GM19238 (cell line): ENCODE results near the gene GNAS-AS1.
"Not testable (repeated sequence)": the region's sequence is repeated elsewhere in the genome, so short reads cannot be mapped to it uniquely, and the experiment has no call there.

Experiments
- DNase-seq: peaks from one replicate; pipeline ENCODE4 v3.0.0; 2011; ENCODE audit warnings: low spot score; ENCODE audit not compliant: insufficient read length

Gene GNAS-AS1

GRCh38 chr20:58836616-58837204, 14.0 kb downstream of the GNAS-AS1 start:
- DNase-seq: no peak

- DNase-seq: no peak
Measured at GRCh38 chr20:58835231-58835630, 15.5 kb downstream of the GNAS-AS1 start.

DNA sequence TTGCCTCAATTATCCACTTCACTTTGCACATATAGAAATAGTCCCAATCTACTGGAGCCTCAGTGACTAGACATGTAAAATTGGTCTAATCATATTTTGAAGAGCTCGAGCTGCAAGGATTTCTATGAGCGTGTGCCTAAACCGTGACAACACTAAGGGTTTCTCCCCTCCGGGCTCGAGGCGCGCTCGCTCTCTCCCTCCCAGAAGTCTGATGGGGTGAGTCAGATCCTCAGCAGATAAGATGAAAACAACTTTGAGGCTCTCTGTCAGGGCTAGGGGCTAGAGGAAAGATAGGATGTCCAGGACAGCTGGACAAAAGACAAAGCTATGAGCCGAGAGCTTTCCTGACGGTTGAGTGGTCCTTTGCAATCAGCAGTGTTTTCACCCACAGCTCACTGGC, 16.8 kb downstream of the GNAS-AS1 start:
- no peak for DNase-seq

- DNase-seq: no peak
Measured at GRCh38 chr20:58832457-58832856, 18.2 kb downstream of the GNAS-AS1 start.

GRCh38 chr20:58829531-58829941, 21.2 kb downstream of the GNAS-AS1 start:
- no peak for DNase-seq

GRCh38 chr20:58828804-58829203, 21.9 kb downstream of the GNAS-AS1 start:
- DNase-seq: not testable (repeated sequence)

- DNase-seq: no peak
Measured at GRCh38 chr20:58828136-58828535, 22.6 kb downstream of the GNAS-AS1 start.

DNA sequence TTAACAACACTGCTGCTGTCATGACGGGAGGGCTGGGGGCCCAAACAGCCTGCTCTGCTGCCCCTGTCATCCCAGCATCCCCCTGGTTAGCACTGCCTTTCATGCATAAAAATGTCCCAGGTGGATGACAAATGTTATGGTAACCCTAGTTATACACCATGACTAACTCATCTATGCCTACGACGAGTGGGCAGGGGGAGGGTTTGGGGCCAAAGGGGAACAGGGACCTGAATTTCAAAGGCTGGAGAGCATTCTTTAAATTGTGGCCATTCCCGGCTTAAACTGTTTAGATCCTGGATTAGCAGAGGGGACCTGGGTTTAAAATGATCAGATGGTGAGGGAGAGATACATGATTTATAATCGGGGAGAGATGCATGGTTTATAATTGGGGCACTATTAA, 24.4 kb downstream of the GNAS-AS1 start:
- DNase-seq: no peak

GRCh38 chr20:58825450-58825849, 25.3 kb downstream of the GNAS-AS1 start:
- no peak for DNase-seq

DNA sequence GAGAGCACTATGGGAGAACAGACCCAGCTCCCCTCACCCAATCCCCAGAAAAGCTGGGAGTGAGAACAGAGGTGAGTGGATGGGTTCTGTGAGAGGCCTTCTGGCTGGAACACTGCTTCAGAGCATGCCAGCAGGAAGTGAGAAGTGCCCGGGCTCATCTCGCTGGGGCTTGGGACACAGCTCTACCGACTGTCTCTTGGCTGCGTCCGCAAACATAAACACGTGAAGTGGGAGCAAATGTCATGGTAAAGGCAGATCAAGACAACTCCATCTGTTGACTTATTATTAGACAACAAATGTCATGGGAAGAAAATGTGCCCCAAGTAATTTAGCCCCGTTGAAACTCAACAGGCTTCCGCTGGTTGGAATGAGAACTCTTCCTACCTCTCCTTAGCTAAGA, 25.9 kb downstream of the GNAS-AS1 start:
- no peak for DNase-seq

DNA sequence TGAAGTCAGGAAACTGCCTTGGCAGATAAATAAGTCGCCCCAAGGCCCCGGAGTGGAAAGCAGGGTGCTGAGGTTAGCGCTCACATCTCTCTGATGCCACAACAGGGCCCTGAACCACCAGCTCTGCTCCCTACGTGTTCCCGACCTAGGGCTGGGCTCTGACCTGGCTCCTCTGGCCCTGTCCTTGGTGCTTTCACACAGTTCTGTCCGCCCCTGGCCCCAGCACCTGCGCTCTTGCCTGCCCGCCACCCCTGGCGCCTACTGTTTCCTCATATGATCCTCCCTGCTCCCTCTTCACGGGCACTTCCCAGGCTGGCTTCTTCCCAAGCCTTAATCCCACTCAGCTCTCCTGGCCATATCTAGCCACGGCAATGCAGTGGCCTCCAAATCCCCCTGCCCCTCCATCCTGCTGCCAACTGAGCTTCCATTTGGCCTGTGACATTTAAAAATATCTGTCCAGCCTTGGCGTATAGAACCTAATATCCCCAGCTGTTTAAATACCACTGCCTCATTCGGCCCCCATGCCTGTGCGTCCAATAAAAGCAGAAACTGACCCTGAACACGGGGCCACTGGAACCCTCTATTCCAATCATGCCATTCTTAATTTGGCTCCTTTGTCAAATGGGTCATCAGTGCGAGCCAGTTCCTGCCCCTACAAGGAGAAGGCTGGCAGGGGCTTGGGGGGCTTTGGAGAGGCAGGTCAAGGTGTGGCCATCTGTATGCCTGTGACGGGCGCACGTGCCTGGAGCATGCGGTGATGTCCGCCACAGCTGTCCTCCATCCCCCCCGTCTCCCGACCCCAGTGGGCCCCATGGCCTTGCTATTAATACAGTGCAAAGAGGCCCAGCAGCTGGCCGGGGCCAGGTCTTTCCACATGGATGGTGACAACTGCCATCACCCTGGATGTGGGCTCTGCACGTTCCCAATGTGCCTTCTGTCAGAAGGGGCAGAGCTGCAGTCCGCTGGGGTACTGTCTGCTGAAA, 27.7 kb downstream of the GNAS-AS1 start:
- no peak for DNase-seq

GRCh38 chr20:58822149-58822548, 28.6 kb downstream of the GNAS-AS1 start:
- no peak for DNase-seq

DNA sequence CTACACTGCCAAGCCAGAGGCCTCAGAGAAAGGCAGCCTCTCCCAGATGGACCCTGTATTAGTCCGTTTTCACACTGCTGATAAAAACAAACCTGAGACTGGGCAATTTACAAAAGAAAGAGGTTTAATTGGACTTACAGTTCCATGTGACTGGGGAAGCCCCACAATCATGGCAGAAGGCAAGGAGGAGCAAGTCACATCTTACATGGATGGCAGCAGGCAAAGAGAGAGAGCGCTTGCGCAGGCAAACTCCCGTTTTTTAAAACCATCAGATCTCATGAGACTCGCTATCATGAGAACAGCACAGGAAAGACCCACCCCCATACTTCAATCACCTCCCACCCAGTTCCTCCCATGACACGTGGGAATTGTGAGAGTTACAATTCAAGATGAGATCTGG, 30.2 kb downstream of the GNAS-AS1 start:
- not testable (repeated sequence) for DNase-seq

DNA sequence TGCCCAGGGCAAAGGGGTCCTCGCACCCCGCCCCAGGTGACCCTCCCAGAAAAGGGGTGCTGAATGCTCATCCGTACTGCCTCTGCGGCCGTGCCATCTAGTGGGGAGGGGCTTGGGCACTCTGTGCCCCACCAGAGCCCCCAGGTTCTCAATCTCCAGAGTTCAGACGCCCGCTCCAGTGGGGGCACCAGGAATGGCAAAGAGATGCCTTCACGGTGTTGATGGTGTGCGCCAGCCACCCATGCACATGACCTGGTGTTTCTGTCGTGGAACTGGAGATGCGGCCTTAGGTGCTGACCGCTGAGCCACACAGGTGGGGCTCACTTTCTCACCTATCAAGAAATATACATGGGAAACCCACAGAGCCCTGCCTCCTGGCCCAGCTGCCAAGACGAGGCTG, 30.8 kb downstream of the GNAS-AS1 start:
- DNase-seq: no peak

- DNase-seq: no peak
Measured at GRCh38 chr20:58818586-58819285, 32.0 kb downstream of the GNAS-AS1 start.

DNA sequence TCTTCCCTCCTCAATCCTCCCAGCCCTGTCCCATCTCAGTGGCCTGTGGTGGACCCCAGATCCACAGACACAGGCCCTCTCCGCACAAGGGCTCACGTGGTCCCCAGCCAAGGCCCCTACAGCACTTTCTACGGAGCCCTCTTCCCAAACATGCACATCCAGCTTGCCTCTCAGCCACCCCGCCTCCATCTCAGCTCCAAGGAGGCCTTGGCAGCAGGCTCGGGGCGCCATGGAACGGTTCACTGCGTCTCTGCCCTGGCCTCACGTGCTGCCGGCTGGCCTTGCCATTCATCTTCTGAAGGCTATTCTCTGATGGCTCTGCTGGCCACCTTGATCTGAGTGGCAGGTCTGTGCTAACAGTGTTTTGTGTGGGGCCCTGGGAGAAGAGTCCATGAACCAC, 33.0 kb downstream of the GNAS-AS1 start:
- no peak for DNase-seq

- DNase-seq: no peak
Measured at GRCh38 chr20:58816957-58817651, 33.6 kb downstream of the GNAS-AS1 start.

- DNase-seq: no peak
Measured at GRCh38 chr20:58816051-58816450, 34.7 kb downstream of the GNAS-AS1 start.

- DNase-seq: no peak
Measured at GRCh38 chr20:58815448-58815847, 35.3 kb downstream of the GNAS-AS1 start.

- no peak for DNase-seq
Measured at GRCh38 chr20:58813369-58813768, 37.3 kb downstream of the GNAS-AS1 start.

DNA sequence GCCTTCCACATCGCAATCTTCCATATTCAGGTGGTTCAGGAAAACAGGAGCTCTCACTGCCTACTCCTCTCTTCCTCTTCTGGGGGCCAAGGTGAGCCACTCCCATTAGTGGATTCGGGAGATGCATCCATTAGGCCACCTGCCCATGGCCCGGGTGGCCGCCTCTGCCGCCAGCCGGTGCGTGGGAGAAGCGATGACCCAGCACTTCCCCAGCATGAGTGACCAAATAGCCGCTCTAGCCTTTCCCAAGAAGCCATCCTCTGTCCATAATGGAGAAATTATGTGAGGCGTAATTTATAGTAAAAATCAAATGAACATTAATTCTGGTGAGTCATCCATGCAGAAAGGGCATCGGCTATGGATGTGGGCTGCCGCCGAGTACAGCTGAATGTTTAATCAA, 39.4 kb downstream of the GNAS-AS1 start:
- no peak for DNase-seq

- no peak for DNase-seq
Measured at GRCh38 chr20:58810879-58811250, 39.8 kb downstream of the GNAS-AS1 start.
